ENCODE data around the gene IFT88.

DNA sequence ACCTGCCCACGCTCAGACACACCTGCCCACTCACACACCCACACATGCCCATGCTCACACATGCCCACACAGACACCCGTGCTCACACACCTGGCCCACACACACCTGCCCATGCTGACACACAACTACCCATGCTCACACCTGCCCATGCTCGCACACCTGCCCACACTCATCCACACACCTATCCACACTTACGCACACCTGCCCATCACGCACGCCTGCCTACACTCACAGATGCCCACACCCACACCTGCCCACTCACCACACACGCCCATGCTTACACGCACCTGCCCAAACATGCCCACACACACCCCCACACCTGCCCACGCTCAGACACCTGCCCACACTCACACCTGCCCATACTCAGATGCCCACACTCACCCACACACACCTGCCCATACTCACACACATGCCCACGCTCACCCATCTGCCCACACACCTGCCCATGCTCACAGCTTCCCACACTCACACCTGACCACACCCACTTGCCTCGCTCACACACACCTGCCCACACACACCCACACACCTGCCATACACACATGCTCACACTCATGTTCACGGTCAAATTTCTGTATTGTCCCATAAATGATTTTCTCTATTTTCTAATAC, 152.1 kb downstream of the IFT88 start:
- TF ChIP-seq POLR2A (IDR thresholded peaks at IDR 0.05): no peak
- TF ChIP-seq, protein P1, sequence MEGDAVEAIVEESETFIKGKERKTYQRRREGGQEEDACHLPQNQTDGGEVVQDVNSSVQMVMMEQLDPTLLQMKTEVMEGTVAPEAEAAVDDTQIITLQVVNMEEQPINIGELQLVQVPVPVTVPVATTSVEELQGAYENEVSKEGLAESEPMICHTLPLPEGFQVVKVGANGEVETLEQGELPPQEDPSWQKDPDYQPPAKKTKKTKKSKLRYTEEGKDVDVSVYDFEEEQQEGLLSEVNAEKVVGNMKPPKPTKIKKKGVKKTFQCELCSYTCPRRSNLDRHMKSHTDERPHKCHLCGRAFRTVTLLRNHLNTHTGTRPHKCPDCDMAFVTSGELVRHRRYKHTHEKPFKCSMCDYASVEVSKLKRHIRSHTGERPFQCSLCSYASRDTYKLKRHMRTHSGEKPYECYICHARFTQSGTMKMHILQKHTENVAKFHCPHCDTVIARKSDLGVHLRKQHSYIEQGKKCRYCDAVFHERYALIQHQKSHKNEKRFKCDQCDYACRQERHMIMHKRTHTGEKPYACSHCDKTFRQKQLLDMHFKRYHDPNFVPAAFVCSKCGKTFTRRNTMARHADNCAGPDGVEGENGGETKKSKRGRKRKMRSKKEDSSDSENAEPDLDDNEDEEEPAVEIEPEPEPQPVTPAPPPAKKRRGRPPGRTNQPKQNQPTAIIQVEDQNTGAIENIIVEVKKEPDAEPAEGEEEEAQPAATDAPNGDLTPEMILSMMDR (IDR thresholded peaks at IDR 0.05): no peak

Data from stomach (tissue), 4 donors.